Gastroesophageal sphincter (tissue), 3 donors: ENCODE measurements around the gene PTPRN2.

Source experiments
- CTCF ChIP-seq, 4 experiments: fragments of 200-600 bp in 2 of 4; fragments of 450-650 bp in 2 of 4; sonication (generic) in 1 of 4; IDR thresholded peaks; one replicate each; pipeline ENCODE4 v1.5.1; 2017 to 2019; ENCODE audit warnings: antibody characterized with exemption in 4 of 4, mild to moderate bottlenecking in 2 of 4, moderate library complexity in 2 of 4
- POLR2A ChIP-seq, 2 donors: fragments of 450-650 bp; IDR thresholded peaks; one replicate each; pipeline ENCODE4 v1.6.1; 2017; ENCODE audit warnings: antibody characterized with exemption in 2 of 2, mild to moderate bottlenecking in 2 of 2, moderate library complexity in 1 of 2
- POLR2AphosphoS5 ChIP-seq: sonication (generic); formaldehyde crosslinking; IDR thresholded peaks from one replicate; pipeline ENCODE4 v1.6.1; 2017; ENCODE audit warnings: antibody characterized with exemption

- TF ChIP-seq POLR2AphosphoS5 (no peak), CTCF (IDR thresholded peaks at IDR 0.05) (no peak), POLR2A (IDR thresholded peaks at IDR 0.05) (no peak)
These were observed 68.5 kb downstream of the PTPRN2 start for GRCh38 chr7:158518980-158519632.
